Loucy (cell line): ENCODE measurements around the gene MB.

ENCODE experiments used
- H2AFZ ChIP-seq: fragments of 200-600 bp; sonication (generic); 2 replicates; pipeline ENCODE4 v1.6.0; 2016; ENCODE audit warnings: antibody characterized with exemption, mild to moderate bottlenecking, low read length, moderate library complexity
- H3F3A ChIP-seq: fragments of 200-600 bp; 2 replicates; pipeline ENCODE4 v1.6.0; 2016; ENCODE audit warnings: antibody characterized with exemption, low read depth, mild to moderate bottlenecking
- H3K27me3 ChIP-seq: fragments of 200-600 bp; sonication (generic); 2 replicates; pipeline ENCODE4 v1.6.1; 2014; ENCODE audit warnings: low read length, mild to moderate bottlenecking; ENCODE audit not compliant: insufficient read depth, poor library complexity, severe bottlenecking
- H3K36me3 ChIP-seq: fragments of 200-600 bp; sonication (generic); 2 replicates; pipeline ENCODE4 v1.6.1; 2016; ENCODE audit warnings: low read length; ENCODE audit not compliant: insufficient read depth
- H3K4me1 ChIP-seq: fragments of 200-600 bp; sonication (generic); 2 replicates; pipeline ENCODE4 v1.5.1; 2014; ENCODE audit warnings: low read length, mild to moderate bottlenecking; ENCODE audit not compliant: insufficient read depth, poor library complexity, severe bottlenecking
- H3K4me2 ChIP-seq: fragments of 200-600 bp; sonication (generic); 2 replicates; pipeline ENCODE4 v1.6.0; 2014; ENCODE audit warnings: antibody characterized with exemption, low read length, low read depth, mild to moderate bottlenecking; ENCODE audit not compliant: poor library complexity, severe bottlenecking
- H3K4me3 ChIP-seq: fragments of 200-600 bp; sonication (generic); 2 replicates; pipeline ENCODE4 v1.5.1; 2014; ENCODE audit warnings: low read length, mild to moderate bottlenecking, mixed read lengths; ENCODE audit not compliant: poor library complexity, severe bottlenecking
- H3K79me2 ChIP-seq: fragments of 200-600 bp; sonication (generic); 2 replicates; pipeline ENCODE4 v1.6.1; 2014; ENCODE audit warnings: low read length; ENCODE audit not compliant: insufficient read depth
- H3K9ac ChIP-seq: fragments of 200-600 bp; sonication (generic); 2 replicates; pipeline ENCODE4 v1.6.0; 2014; ENCODE audit warnings: mild to moderate bottlenecking, low read depth, low read length, moderate library complexity; ENCODE audit not compliant: poor library complexity, severe bottlenecking
- H3K9me2 ChIP-seq: fragments of 200-600 bp; sonication (generic); replicated peaks from 2 replicates; pipeline ENCODE4 v1.6.1; 2016; ENCODE audit warnings: low read depth, low read length, mixed read lengths
- H3K9me3 ChIP-seq: fragments of 200-600 bp; sonication (generic); 2 replicates; pipeline ENCODE4 v1.6.1; 2014; ENCODE audit warnings: mild to moderate bottlenecking, antibody characterized with exemption, low read length, low read depth; ENCODE audit not compliant: insufficient read depth
- H4K20me1 ChIP-seq: fragments of 200-600 bp; sonication (generic); 2 replicates; pipeline ENCODE4 v1.6.0; 2014; ENCODE audit warnings: antibody characterized with exemption, low read length, mild to moderate bottlenecking; ENCODE audit not compliant: insufficient read depth, poor library complexity, severe bottlenecking
- CTCF ChIP-seq: fragments of 200-600 bp; sonication (generic); conservative IDR thresholded peaks from 2 replicates; pipeline ENCODE4 v1.5.1; 2014; ENCODE audit warnings: mild to moderate bottlenecking, antibody characterized with exemption, low read length
- EZH2phosphoT487 ChIP-seq: fragments of 200-600 bp; IDR thresholded peaks from 2 replicates; pipeline ENCODE4 v1.6.1; 2018; ENCODE audit warnings: antibody characterized with exemption, mild to moderate bottlenecking, moderate library complexity, borderline replicate concordance

MB gene

GRCh38 chr22:35622191-35622913 lies 5.2 kb upstream of the MB start:
- Histone ChIP-seq H3K9ac (no peak overlapping the region), H3K27me3 (no peaks in the 10 kb centered on the region), H3K9me3 (no peaks in the 10 kb centered on the region), H3F3A (no peaks in the 10 kb centered on the region), H3K4me2 (no peak overlapping the region), H3K36me3 (no peaks in the 10 kb centered on the region), H3K9me2 (no peaks in the 10 kb centered on the region), H3K4me1 (peaks cover 38% of the 10 kb centered on the region), H3K4me3 (no peak overlapping the region), H2AFZ (no peak overlapping the region), H4K20me1 (no peaks in the 10 kb centered on the region), H3K79me2 (no peaks in the 10 kb centered on the region)
- TF ChIP-seq EZH2phosphoT487 (no peak), CTCF (no peak)

DNA sequence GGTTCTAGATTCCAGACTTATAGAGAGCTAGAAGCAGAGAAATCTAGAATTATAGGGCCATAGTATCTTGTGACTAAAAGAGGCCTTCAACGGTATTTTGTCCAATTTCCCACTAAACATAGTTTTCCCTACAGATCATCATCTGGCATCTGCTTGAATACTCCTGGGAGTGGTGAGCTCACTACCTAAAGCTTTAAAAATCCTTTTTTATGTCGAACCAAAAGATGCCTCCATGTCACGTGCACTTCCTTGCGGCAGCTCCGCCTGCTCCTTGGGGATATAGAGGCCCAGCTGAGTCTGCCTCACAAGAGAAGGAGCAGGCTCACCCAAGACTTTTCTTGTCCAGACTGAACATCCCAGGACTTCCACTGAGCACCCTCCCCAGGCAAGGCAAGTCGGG lies 4.3 kb upstream of the MB start:
- Histone ChIP-seq H3K4me3 (no peak overlapping the region), H3K9ac (no peak overlapping the region), H3K9me3 (no peaks in the 10 kb centered on the region), H3F3A (no peaks in the 10 kb centered on the region), H3K27me3 (no peaks in the 10 kb centered on the region), H3K4me1 (peaks cover 45% of the 10 kb centered on the region), H2AFZ (no peak overlapping the region), H3K9me2 (no peaks in the 10 kb centered on the region), H3K36me3 (no peaks in the 10 kb centered on the region), H4K20me1 (no peaks in the 10 kb centered on the region), H3K79me2 (no peaks in the 10 kb centered on the region), H3K4me2 (no peak overlapping the region)
- TF ChIP-seq EZH2phosphoT487 = no peak
- TF ChIP-seq CTCF = no peak

DNA sequence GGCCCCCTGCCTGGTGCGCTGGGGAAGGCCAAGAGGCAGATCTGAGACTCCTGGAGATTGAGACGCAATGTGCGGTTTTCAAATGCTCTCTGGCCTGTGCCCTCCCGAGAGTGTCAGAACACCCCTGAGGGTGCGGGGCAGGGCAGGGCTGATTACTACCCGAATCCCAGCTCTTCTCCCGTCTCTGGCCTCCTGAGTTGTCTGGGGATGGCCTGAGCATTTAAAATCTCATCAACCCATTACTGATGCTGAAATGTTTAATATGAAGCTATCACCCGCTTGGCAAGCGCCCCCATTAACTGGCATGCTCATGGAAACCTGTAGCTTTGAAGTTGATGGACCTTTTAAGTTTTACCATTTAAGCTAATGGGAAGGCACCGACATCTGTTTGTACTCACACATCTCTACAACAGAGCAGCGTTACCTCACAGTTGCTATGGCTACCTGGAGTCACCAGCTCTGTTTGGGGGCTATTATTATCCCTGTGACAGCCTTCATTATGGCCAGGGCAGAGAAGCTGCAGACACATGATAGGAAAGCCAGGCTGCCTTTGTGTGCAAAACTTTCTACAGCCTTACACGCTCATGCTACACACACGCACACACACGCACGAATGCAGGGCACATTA lies 3.6 kb upstream of the MB start:
- Histone ChIP-seq H4K20me1 (no peaks in the 10 kb centered on the region), H3K36me3 (no peaks in the 10 kb centered on the region)
- TF ChIP-seq EZH2phosphoT487 = no peak

More for the DNA sequence above, 3.6 kb upstream of the MB start:
- Histone ChIP-seq H3K79me2 (no peaks in the 10 kb centered on the region), H3K27me3 (no peaks in the 10 kb centered on the region), H3K9me3 (no peaks in the 10 kb centered on the region), H3K9me2 (no peaks in the 10 kb centered on the region), H2AFZ (no peak overlapping the region), H3F3A (no peaks in the 10 kb centered on the region), H3K4me3 (no peak overlapping the region), H3K9ac (no peak overlapping the region), H3K4me2 (no peak overlapping the region), H3K4me1 (peaks cover 53% of the 10 kb centered on the region)
